Kidney epithelial cell (primary cell): Measurements from ENCODE around the gene EIF1B. TPM values are rescaled to one million over a fixed set of nuclear protein-coding genes. Genes with fewer than 3 reads are reported as not detected.

Experiments
- DNase-seq: peaks from one replicate; pipeline ENCODE4 v3.0.0-alpha.2; 2010; ENCODE audit warnings: low read depth
- H3K27me3 ChIP-seq: 2 replicates; pipeline ENCODE4 v1.6.0; 2011; ENCODE audit warnings: low read length; ENCODE audit not compliant: control insufficient read depth, insufficient read depth
- H3K36me3 ChIP-seq: 2 replicates; pipeline ENCODE4 v1.5.1; 2011; ENCODE audit warnings: low read length; ENCODE audit not compliant: control insufficient read depth, insufficient read depth
- H3K4me3 ChIP-seq: 2 replicates; pipeline ENCODE4 v1.5.1; 2011; ENCODE audit warnings: low read depth, mild to moderate bottlenecking, control low read depth, low read length
- CTCF ChIP-seq: IDR thresholded peaks from 2 replicates; pipeline ENCODE4 v1.5.1; 2011; ENCODE audit warnings: mild to moderate bottlenecking, moderate library complexity, low read length, control low read depth, inconsistent platforms; ENCODE audit not compliant: insufficient read depth, poor library complexity, severe bottlenecking
- total RNA-seq: library from RNA; depleted of rRNA; stranded (reverse); fragments of >200 nt; gene quantifications from 2 replicates; pipeline ENCODE4 v1.2.3, GENCODE V29; 2015

The EIF1B gene
- total RNA-seq, 1 donor from 2014 or later = 38.1 TPM

- no peak for TF ChIP-seq CTCF
- no peaks in the 10 kb centered on the region for H3K36me3 ChIP-seq
- DNase-seq = no peak
- H3K4me3 ChIP-seq = no peak overlapping the region
- H3K27me3 ChIP-seq = no peaks in the 10 kb centered on the region
Observed at GRCh38 chr3:40291471-40291870, 18.0 kb upstream of the EIF1B start.

- Histone ChIP-seq H3K4me3 (no peak overlapping the region), H3K27me3 (no peaks in the 10 kb centered on the region), H3K36me3 (no peaks in the 10 kb centered on the region)
- no peak for TF ChIP-seq CTCF
- no peak for DNase-seq
Observed at GRCh38 chr3:40292637-40293349, 16.7 kb upstream of the EIF1B start.

GRCh38 chr3:40294434-40294833 is 15.1 kb upstream of the EIF1B start:
- Histone ChIP-seq H3K36me3 (no peaks in the 10 kb centered on the region), H3K4me3 (no peak overlapping the region), H3K27me3 (no peaks in the 10 kb centered on the region)
- DNase-seq = no peak
- TF ChIP-seq CTCF = no peak

- no peaks in the 10 kb centered on the region for H3K36me3 ChIP-seq
- no peak for TF ChIP-seq CTCF
- no peaks in the 10 kb centered on the region for H3K27me3 ChIP-seq
- no peak overlapping the region for H3K4me3 ChIP-seq
- no peak for DNase-seq
Observed at GRCh38 chr3:40298075-40298474, 11.4 kb upstream of the EIF1B start.

DNA sequence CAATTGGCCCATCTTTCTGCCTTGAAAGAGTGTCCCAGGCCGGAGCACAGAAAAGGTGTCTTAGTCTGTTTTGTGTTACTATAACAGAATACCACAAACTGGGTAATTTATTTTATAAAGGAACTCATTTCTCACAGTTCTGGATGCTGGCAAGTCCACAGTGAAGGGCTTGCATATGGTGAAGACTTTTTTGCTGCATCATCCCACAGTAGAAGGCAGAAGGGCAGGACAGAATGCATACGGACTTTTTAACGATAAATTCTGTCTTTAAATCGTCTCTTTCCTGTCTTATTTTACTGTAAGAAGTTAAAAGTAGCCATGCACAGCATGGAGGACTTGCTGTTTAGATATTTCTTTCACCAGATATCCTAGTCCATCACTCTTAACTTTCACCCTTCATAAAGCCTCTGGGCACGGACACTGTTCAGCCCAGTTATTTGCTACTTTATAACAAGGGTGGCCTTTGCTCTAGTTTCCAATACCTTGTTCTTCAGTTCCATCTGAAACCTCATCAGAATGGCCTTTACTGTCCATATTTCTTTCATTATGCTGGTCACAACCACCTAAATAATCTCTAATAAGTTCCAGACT is 10.3 kb upstream of the EIF1B start:
- Histone ChIP-seq H3K36me3 (no peaks in the 10 kb centered on the region), H3K4me3 (no peak overlapping the region), H3K27me3 (no peaks in the 10 kb centered on the region)
- no peak for TF ChIP-seq CTCF
- DNase-seq = no peak
